GM12892 (cell line): ENCODE measurements around the gene RNF213.

Experiments used
- POLR2A ChIP-seq: IDR thresholded peaks from 2 replicates; pipeline ENCODE4 v1.6.1; 2011; ENCODE audit warnings: low read depth, low read length, control low read depth
- TAF1 ChIP-seq: IDR thresholded peaks from 2 replicates; pipeline ENCODE4 v1.6.1; 2011; ENCODE audit warnings: low read depth, mild to moderate bottlenecking, control low read depth, low read length, borderline replicate concordance

DNA sequence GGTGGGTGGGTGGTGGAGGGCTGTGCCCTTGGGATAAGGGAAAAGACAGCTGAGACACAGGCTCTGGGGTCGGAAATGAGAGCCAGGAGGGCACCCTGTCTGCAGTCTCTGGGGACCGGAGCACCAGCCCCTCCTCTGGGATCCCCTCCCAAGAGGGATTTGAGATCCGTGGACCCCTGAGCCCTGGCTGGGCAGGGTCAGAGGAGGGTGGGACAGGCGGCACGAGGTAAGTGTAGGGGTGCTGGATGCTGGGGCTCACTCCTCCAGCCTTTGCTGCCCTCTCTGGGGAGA is 40.9 kb upstream of the RNF213 start:
- TF ChIP-seq TAF1 (peak; percentile 24; the same call in 1 of the 2 replicates), POLR2A (no peak)
